HG03025 (cell line): ENCODE results near the gene PHKA1.
"Not testable (repeated sequence)": the region's sequence is repeated elsewhere in the genome, so short reads cannot be mapped to it uniquely, and the experiment has no call there.

Source experiments
- ATAC-seq: cut with Tn5 transposase; IDR thresholded peaks from one replicate; pipeline ENCODE4 v1.9.1; 2021; ENCODE audit warnings: mild to moderate bottlenecking, moderate library complexity; ENCODE audit not compliant: unreplicated experiment, low FRiP score

The PHKA1 gene

GRCh38 chrX:72673951-72674350 is 40.2 kb downstream of the PHKA1 start:
- not testable (repeated sequence) for ATAC-seq

- not testable (repeated sequence) for ATAC-seq
Measured at GRCh38 chrX:72669508-72669907, 44.6 kb downstream of the PHKA1 start.

GRCh38 chrX:72666451-72666850 is 47.7 kb downstream of the PHKA1 start:
- ATAC-seq: no peak

GRCh38 chrX:72663737-72664136 is 50.4 kb downstream of the PHKA1 start:
- no peak for ATAC-seq

- ATAC-seq: no peak
Measured at GRCh38 chrX:72662020-72662747, 51.9 kb downstream of the PHKA1 start.

- ATAC-seq: no peak
Measured at GRCh38 chrX:72659723-72660122, 54.4 kb downstream of the PHKA1 start.

GRCh38 chrX:72652082-72652481 is 62.0 kb downstream of the PHKA1 start:
- no peak for ATAC-seq

- no peak for ATAC-seq
Measured at GRCh38 chrX:72644946-72645345, 69.2 kb downstream of the PHKA1 start.

- ATAC-seq: no peak
Measured at GRCh38 chrX:72641611-72642010, 72.5 kb downstream of the PHKA1 start.

- no peak for ATAC-seq
Measured at GRCh38 chrX:72635930-72636329, 78.2 kb downstream of the PHKA1 start.

- no peak for ATAC-seq
Measured at GRCh38 chrX:72634331-72634730, 79.8 kb downstream of the PHKA1 start.

- ATAC-seq: no peak
Measured at GRCh38 chrX:72630185-72630584, 83.9 kb downstream of the PHKA1 start.

- no peak for ATAC-seq
Measured at GRCh38 chrX:72624194-72624593, 89.9 kb downstream of the PHKA1 start.

GRCh38 chrX:72621625-72622485 is 92.3 kb downstream of the PHKA1 start:
- peak; percentile 51 for ATAC-seq

- no peak for ATAC-seq
Measured at GRCh38 chrX:72621163-72621562, 92.9 kb downstream of the PHKA1 start.

- no peak for ATAC-seq
Measured at GRCh38 chrX:72620550-72621145, 93.5 kb downstream of the PHKA1 start.

GRCh38 chrX:72609313-72609712 is 104.8 kb downstream of the PHKA1 start:
- no peak for ATAC-seq

- ATAC-seq: no peak
Measured at GRCh38 chrX:72604705-72605104, 109.4 kb downstream of the PHKA1 start.

GRCh38 chrX:72604112-72604511 is 110.0 kb downstream of the PHKA1 start:
- no peak for ATAC-seq

GRCh38 chrX:72591038-72591437 is 123.1 kb downstream of the PHKA1 start:
- ATAC-seq: not testable (repeated sequence)

- no peak for ATAC-seq
Measured at GRCh38 chrX:72584163-72584562, 129.9 kb downstream of the PHKA1 start.
